ENCODE measurements around the gene ADSS1. TPM values are rescaled to one million over a fixed set of nuclear protein-coding genes. Genes with fewer than 3 reads are reported as not detected.

The ADSS1 gene
- total RNA-seq, 1 donor from 2014 or later: 11.5 TPM

GRCh38 chr14:104697317-104697703, 26.7 kb upstream of the ADSS1 start:
- intact Hi-C loops (cut with DNase I): no loop called here
- no peak for DNase-seq (ENCODE audit: low spot score)
- ATAC-seq: peak; percentile 6

GRCh38 chr14:104697892-104698583, 26.0 kb upstream of the ADSS1 start:
- intact Hi-C loops (cut with DNase I): no loop called here
- ATAC-seq (peak; percentile 18), DNase-seq (ENCODE audit: low spot score) (no peak)

GRCh38 chr14:104698688-104699425, 25.2 kb upstream of the ADSS1 start:
- peak; percentile 41 for ATAC-seq

GRCh38 chr14:104699426-104699748, 24.6 kb upstream of the ADSS1 start:
- peak; percentile 2 for ATAC-seq
- intact Hi-C loops (cut with DNase I): no loop called here

More at GRCh38 chr14:104698688-104699425, 25.2 kb upstream of the ADSS1 start:
- DNase-seq (ENCODE audit: low spot score): no peak
- intact Hi-C loops (cut with DNase I): no loop called here

GRCh38 chr14:104700225-104700651, 23.8 kb upstream of the ADSS1 start:
- no peak for DNase-seq (ENCODE audit: low spot score)
- intact Hi-C loops (cut with DNase I): no loop called here
- ATAC-seq: peak; percentile 2

More at GRCh38 chr14:104699426-104699748, 24.6 kb upstream of the ADSS1 start:
- DNase-seq (ENCODE audit: low spot score): no peak

GRCh38 chr14:104700747-104701217, 23.2 kb upstream of the ADSS1 start:
- intact Hi-C loops (cut with DNase I): no loop called here
- DNase-seq (ENCODE audit: low spot score) (no peak), ATAC-seq (no peak)

- no peak for DNase-seq (ENCODE audit: low spot score)
- intact Hi-C loops (cut with DNase I): no loop called here
- no peak for ATAC-seq
Measured at GRCh38 chr14:104701383-104702076, 22.5 kb upstream of the ADSS1 start.

- no peak for ATAC-seq
- intact Hi-C loops (cut with DNase I): no loop called here
- DNase-seq (ENCODE audit: low spot score): no peak
Measured at GRCh38 chr14:104702106-104702505, 21.9 kb upstream of the ADSS1 start.

GRCh38 chr14:104702673-104703072, 21.4 kb upstream of the ADSS1 start:
- intact Hi-C loops (cut with DNase I): no loop called here
- ATAC-seq: no peak
- DNase-seq (ENCODE audit: low spot score): no peak

- ATAC-seq: no peak
- intact Hi-C loops (cut with DNase I): no loop called here
- no peak for DNase-seq (ENCODE audit: low spot score)
Measured at GRCh38 chr14:104703269-104703668, 20.8 kb upstream of the ADSS1 start.

GRCh38 chr14:104704252-104704651, 19.8 kb upstream of the ADSS1 start:
- no peak for ATAC-seq
- intact Hi-C loops (cut with DNase I): no loop called here
- DNase-seq (ENCODE audit: low spot score): no peak

- no peak for ATAC-seq
- intact Hi-C loops (cut with DNase I): loop anchor here (5.0 kb wide), 1 partner anchor 53 kb away; no protein-coding TSS in a partner anchor
Measured at GRCh38 chr14:104705340-104706047, 18.5 kb upstream of the ADSS1 start.

GRCh38 chr14:104706733-104707607, 17.1 kb upstream of the ADSS1 start:
- ATAC-seq (no peak), DNase-seq (ENCODE audit: low spot score) (no peak)
- intact Hi-C loops (cut with DNase I): loop anchor here (5.0 kb wide), 1 partner anchor 55 kb away; no protein-coding TSS in a partner anchor

More at GRCh38 chr14:104705340-104706047, 18.5 kb upstream of the ADSS1 start:
- DNase-seq (ENCODE audit: low spot score): no peak

- DNase-seq (ENCODE audit: low spot score) (no peak), ATAC-seq (peak; percentile 6)
- intact Hi-C loops (cut with DNase I): loop anchor here (5.0 kb wide), 1 partner anchor 56 kb away; no protein-coding TSS in a partner anchor
Measured at GRCh38 chr14:104707608-104708595, 16.1 kb upstream of the ADSS1 start.

GRCh38 chr14:104708606-104709268, 15.3 kb upstream of the ADSS1 start:
- intact Hi-C loops (cut with DNase I): loop anchor here (5.0 kb wide), 1 partner anchor 56 kb away; no protein-coding TSS in a partner anchor
- peak; percentile 77 for ATAC-seq
- DNase-seq (ENCODE audit: low spot score): peak; percentile 86

- no peak for DNase-seq (ENCODE audit: low spot score)
- intact Hi-C loops (cut with DNase I): loop anchor here (5.0 kb wide), 1 partner anchor 57 kb away; no protein-coding TSS in a partner anchor
- no peak for ATAC-seq
Measured at GRCh38 chr14:104709387-104710039, 14.5 kb upstream of the ADSS1 start.

All from sciatic nerve (tissue), 2 donors.